OCI-LY1 (cell line): ENCODE data around the gene SAMD9L.

ENCODE experiments used
- H2AFZ ChIP-seq: fragments of 200-600 bp; sonication (generic), shearing (Covaris generic); 2 replicates; pipeline ENCODE4 v1.6.0; 2014; ENCODE audit warnings: antibody characterized with exemption, mild to moderate bottlenecking, low read length
- H3F3A ChIP-seq: fragments of 200-600 bp; sonication (generic), shearing (Covaris generic); 2 replicates; pipeline ENCODE4 v1.6.0; 2014; ENCODE audit warnings: mild to moderate bottlenecking, antibody characterized with exemption, low read length, moderate library complexity; ENCODE audit not compliant: insufficient read depth
- H3K27ac ChIP-seq: fragments of 200-600 bp; sonication (generic); 2 replicates; pipeline ENCODE4 v1.5.1; 2014; ENCODE audit warnings: low read length, mixed run types, mild to moderate bottlenecking, low read depth; ENCODE audit not compliant: poor library complexity, severe bottlenecking
- H3K27me3 ChIP-seq: fragments of 200-600 bp; sonication (generic); 2 replicates; pipeline ENCODE4 v1.6.0; 2014; ENCODE audit warnings: antibody characterized with exemption, mild to moderate bottlenecking, low read length, moderate library complexity; ENCODE audit not compliant: insufficient read depth
- H3K36me3 ChIP-seq: fragments of 200-600 bp; sonication (generic); 2 replicates; pipeline ENCODE4 v1.6.1; 2014; ENCODE audit warnings: mild to moderate bottlenecking, antibody characterized with exemption, low read length, moderate library complexity, mixed read lengths; ENCODE audit not compliant: insufficient read depth
- H3K4me1 ChIP-seq: fragments of 200-600 bp; sonication (generic); 2 replicates; pipeline ENCODE4 v1.5.1; 2014; ENCODE audit warnings: mild to moderate bottlenecking, low read length, moderate library complexity; ENCODE audit not compliant: insufficient read depth, severe bottlenecking
- H3K4me2 ChIP-seq: fragments of 200-600 bp; sonication (generic), shearing (Covaris generic); 2 replicates; pipeline ENCODE4 v1.6.1; 2014; ENCODE audit warnings: low read length
- H3K4me3 ChIP-seq: fragments of 200-600 bp; sonication (generic); 2 replicates; pipeline ENCODE4 v1.5.1; 2014; ENCODE audit warnings: low read length, low read depth, mild to moderate bottlenecking, mixed read lengths; ENCODE audit not compliant: poor library complexity, severe bottlenecking
- H3K79me2 ChIP-seq: fragments of 200-600 bp; shearing (Covaris generic); 2 replicates; pipeline ENCODE4 v1.6.1; 2016; ENCODE audit warnings: mixed run types, low read length, mixed read lengths; ENCODE audit not compliant: insufficient read depth
- H3K9ac ChIP-seq: fragments of 200-600 bp; sonication (generic), shearing (Covaris generic); 2 replicates; pipeline ENCODE4 v1.6.1; 2014; ENCODE audit warnings: mild to moderate bottlenecking, low read length, mixed read lengths
- H3K9me2 ChIP-seq: fragments of 200-600 bp; sonication (generic), shearing (Covaris generic); 2 replicates; pipeline ENCODE4 v1.6.1; 2014; ENCODE audit warnings: low read depth, mild to moderate bottlenecking, low read length, mixed read lengths
- H3K9me3 ChIP-seq: fragments of 200-600 bp; shearing (Covaris generic); 2 replicates; pipeline ENCODE4 v1.6.1; 2014; ENCODE audit warnings: low read length, mixed read lengths
- H4K20me1 ChIP-seq: fragments of 200-600 bp; sonication (generic), shearing (Covaris generic); 2 replicates; pipeline ENCODE4 v1.6.0; 2016; ENCODE audit warnings: mild to moderate bottlenecking, low read length; ENCODE audit not compliant: insufficient read depth
- CTCF ChIP-seq: fragments of 200-600 bp; sonication (generic), shearing (Covaris generic); IDR thresholded peaks from 2 replicates; pipeline ENCODE4 v1.5.1; 2017; ENCODE audit warnings: mild to moderate bottlenecking, antibody characterized with exemption, low read length, moderate library complexity, mixed read lengths
- EZH2 ChIP-seq: fragments of 200-600 bp; sonication (generic), shearing (Covaris generic); IDR thresholded peaks from 2 replicates; pipeline ENCODE4 v1.8.0; 2017; ENCODE audit warnings: borderline replicate concordance, mixed run types, mild to moderate bottlenecking, antibody characterized with exemption, low read length, moderate library complexity, mixed read lengths

Gene SAMD9L

GRCh38 chr7:93140582-93141191 is 7.5 kb downstream of the SAMD9L start:
- H3K27ac ChIP-seq = no peak overlapping the region
- peaks cover 5% of the 10 kb centered on the region for H3K4me1 ChIP-seq
- H3K36me3 ChIP-seq = no peaks in the 10 kb centered on the region
- no peaks in the 10 kb centered on the region for H3K9me2 ChIP-seq
- H3K4me2 ChIP-seq = no peak overlapping the region
- no peaks in the 10 kb centered on the region for H3K27me3 ChIP-seq
- no peak overlapping the region for H2AFZ ChIP-seq
- no peaks in the 10 kb centered on the region for H3F3A ChIP-seq
- H3K79me2 ChIP-seq = no peaks in the 10 kb centered on the region
- no peaks in the 10 kb centered on the region for H4K20me1 ChIP-seq
- TF ChIP-seq EZH2 (no peak), CTCF (no peak)
- H3K9ac ChIP-seq = no peak overlapping the region
- no peaks in the 10 kb centered on the region for H3K9me3 ChIP-seq
- no peak overlapping the region for H3K4me3 ChIP-seq

GRCh38 chr7:93138576-93138975 is 9.6 kb downstream of the SAMD9L start:
- Histone ChIP-seq H3K9me2 (no peaks in the 10 kb centered on the region), H3K9ac (no peak overlapping the region), H3F3A (no peaks in the 10 kb centered on the region), H3K27ac (no peak overlapping the region), H3K27me3 (no peaks in the 10 kb centered on the region), H3K4me1 (no peaks in the 10 kb centered on the region), H3K36me3 (peaks cover 3% of the 10 kb centered on the region; the same call in 1 of the 2 replicates), H3K4me3 (no peak overlapping the region), H3K79me2 (no peaks in the 10 kb centered on the region), H4K20me1 (no peaks in the 10 kb centered on the region), H3K9me3 (peaks cover 10% of the 10 kb centered on the region), H2AFZ (no peak overlapping the region), H3K4me2 (no peak overlapping the region)
- TF ChIP-seq CTCF (no peak), EZH2 (no peak)

DNA sequence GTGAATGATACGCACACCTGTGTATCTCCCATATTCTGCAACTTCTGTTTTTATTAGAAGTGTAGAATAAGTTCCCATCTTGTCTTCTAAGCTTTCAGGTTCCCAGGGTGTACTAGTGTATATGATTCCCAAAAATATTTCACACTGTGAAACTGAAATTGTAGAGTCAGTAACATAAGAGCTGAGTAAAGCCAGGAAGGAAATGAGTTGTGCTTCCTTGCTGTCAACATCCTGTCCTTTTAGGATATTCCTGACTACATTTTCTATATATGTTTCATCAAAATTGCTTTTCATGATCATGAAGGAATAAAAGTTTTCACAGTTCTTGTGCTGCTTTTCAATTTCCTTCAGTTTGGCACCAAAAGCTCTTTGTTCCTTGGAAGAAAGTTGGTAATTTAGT is 15.2 kb downstream of the SAMD9L start:
- Histone ChIP-seq H3K27me3 (no peaks in the 10 kb centered on the region), H4K20me1 (no peaks in the 10 kb centered on the region), H3K4me2 (no peak overlapping the region), H3F3A (no peaks in the 10 kb centered on the region), H3K36me3 (peaks cover 3% of the 10 kb centered on the region; the same call in 1 of the 2 replicates), H3K9me3 (peaks cover 25% of the 10 kb centered on the region), H3K27ac (no peak overlapping the region), H3K9ac (no peak overlapping the region), H2AFZ (no peak overlapping the region), H3K4me3 (no peak overlapping the region), H3K9me2 (no peaks in the 10 kb centered on the region), H3K79me2 (no peaks in the 10 kb centered on the region), H3K4me1 (no peaks in the 10 kb centered on the region)
- TF ChIP-seq CTCF (no peak), EZH2 (no peak)
